GM12801 (cell line): ENCODE results near the gene RRP7A.

ENCODE experiments used
- CTCF ChIP-seq: IDR thresholded peaks from one replicate; pipeline ENCODE4 v1.5.1; 2011; ENCODE audit warnings: control low read depth; ENCODE audit not compliant: insufficient read length; ENCODE audit errors: extremely low read depth

RRP7A gene, protein sequence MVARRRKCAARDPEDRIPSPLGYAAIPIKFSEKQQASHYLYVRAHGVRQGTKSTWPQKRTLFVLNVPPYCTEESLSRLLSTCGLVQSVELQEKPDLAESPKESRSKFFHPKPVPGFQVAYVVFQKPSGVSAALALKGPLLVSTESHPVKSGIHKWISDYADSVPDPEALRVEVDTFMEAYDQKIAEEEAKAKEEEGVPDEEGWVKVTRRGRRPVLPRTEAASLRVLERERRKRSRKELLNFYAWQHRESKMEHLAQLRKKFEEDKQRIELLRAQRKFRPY

DNA sequence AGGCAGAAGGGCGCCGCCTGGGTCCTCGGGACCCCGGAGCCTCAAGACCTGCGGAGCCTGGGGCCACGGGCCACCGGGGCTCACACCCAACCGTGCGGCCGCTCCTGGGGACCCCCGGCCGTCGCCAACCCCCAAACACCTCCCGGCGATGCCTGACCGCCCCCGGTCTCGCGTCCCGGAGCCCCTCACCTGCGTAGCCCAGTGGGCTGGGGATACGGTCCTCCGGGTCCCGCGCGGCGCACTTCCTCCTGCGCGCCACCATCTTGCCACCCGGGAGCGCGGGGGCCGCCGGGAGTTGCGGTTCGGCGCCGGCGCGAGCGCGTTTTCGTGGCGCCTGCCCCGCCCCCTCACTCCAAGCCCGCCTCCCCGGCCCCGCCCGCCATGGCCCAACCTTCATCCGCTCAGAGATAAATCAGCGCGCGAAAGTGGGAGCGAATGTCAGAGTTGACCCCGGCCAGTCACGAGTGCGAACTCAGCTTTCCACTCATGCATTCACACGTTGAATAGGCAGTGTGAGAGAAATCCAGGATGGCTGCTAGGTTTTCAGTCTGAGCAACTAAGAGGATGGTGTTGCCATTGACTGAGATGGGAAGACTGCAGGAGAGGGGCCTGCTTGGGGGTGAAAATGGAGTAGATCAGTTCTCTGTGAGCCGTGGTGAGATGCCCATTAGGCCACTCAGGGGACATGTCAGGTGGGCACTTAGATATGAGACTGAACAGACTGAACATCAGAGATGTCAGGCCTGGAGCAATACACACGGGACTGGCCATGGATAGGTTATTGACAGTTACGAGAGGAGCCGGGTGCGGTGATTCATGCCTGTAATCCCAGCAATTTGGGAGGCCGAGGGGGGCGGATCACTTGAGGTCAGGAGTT, at the start of gene RRP7A:
TSS of gene RRP7A (minus strand) at position 272 of the 877 bp plus-strand sequence. CDS start at position 262, 10 bp downstream.
- TF ChIP-seq CTCF, result no peak

- TF ChIP-seq CTCF, result no peak
Measured at GRCh38 chr22:42565956-42566355, 46.4 kb upstream of the RRP7A start.

DNA sequence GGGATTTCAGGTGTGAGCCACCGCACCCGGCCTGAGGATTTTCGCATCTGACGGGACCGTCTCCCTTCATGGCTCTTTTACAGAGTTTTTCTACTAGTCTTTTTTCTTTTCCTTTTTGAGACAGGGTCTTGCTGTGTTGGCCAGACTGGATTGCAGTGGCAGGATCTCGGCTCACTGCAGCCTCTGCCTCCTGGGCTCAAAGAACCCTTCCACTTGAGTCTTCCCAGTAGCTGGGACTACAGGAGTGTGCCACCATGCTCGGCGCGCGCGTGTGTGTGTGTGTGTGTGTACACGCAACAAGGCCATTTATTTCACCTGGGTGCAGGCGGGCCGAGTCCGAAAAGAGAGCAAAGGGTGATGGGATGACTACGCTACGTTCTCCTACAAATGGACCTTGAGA, 45.1 kb upstream of the RRP7A start:
- TF ChIP-seq CTCF, result no peak

GRCh38 chr22:42562684-42563083, 43.1 kb upstream of the RRP7A start:
- no peak for TF ChIP-seq CTCF

DNA sequence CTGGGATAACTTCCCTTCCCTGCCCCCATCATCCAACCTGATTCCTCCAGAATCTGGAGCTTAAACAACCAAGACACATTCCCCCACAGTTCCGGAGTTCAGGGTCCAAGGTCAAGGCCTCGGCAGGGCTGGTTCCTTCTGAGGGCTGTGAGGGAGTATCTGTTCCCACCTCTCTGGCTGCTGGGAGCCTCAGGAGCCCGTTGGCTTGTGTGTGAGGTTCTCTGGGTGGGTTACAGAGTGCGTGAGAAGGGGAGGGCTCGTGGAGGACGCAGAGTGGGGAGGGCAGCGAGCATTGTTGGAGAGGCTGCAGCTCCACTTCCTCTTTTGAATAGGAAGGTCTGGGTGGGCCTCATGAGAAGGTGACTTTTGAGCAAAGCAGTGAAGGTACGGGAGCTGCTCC, 42.7 kb upstream of the RRP7A start:
- no peak for TF ChIP-seq CTCF

DNA sequence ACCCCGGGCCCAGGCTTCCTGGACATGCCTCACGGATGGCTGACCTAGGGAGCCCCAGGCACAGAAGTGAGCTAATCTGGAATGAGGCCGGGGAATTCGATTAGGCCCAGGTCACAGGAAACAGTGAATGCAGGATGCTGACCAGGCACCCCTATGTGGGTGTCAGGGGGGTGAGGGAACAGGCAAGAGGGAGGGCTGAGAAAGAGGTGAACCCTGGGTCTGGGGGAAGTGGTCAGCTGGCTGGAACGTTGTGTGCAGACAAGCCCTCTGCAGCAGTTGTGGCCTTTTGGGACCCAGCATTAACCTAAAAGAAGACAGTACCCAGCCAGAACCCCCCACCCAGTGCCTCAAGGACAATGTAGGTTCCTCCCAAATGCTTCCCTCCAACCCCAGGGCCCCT, 42.3 kb upstream of the RRP7A start:
- TF ChIP-seq CTCF, result no peak

GRCh38 chr22:42560781-42561180, 41.2 kb upstream of the RRP7A start:
- TF ChIP-seq CTCF, result no peak
